CD4-positive, alpha-beta T cell treated with Interleukin-4 for 4 hours (primary cell): ENCODE data around the gene EPGN.
A peak's percentile ranks its signal among the peaks of the same experiment; 100 is the strongest.
"Not testable (repeated sequence)": the region's sequence is repeated elsewhere in the genome, so short reads cannot be mapped to it uniquely, and the experiment has no call there.

Experiments used
- DNase-seq: peaks from one replicate; pipeline ENCODE4 v3.0.0-alpha.2; 2020

EPGN gene

DNA sequence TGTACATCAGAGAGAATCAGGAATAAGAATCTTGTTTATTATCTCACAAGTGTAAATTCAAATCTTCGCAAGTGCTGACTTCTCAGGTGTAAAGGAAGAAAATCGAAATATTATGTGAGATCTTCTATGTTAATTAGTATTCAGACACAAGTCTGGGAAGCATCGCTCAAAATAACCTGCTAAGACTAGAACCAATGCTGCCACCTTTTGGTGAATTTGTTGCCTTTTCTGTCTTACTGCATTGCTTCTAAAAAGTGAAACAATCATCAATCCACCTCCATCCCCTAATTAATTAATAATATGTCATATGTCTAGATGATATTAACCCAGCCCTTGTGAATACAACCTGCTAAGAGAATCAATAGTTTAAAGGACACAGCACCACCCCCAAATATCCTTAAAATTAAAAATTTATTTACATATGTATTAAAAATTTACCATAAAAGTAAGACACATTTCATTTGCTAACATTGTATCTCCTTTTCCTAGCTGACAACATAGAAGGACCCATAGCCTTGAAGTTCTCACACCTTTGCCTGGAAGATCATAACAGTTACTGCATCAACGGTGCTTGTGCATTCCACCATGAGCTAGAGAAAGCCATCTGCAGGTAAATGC, 3.5 kb downstream of the EPGN start:
- DNase-seq: peak; percentile 33

DNA sequence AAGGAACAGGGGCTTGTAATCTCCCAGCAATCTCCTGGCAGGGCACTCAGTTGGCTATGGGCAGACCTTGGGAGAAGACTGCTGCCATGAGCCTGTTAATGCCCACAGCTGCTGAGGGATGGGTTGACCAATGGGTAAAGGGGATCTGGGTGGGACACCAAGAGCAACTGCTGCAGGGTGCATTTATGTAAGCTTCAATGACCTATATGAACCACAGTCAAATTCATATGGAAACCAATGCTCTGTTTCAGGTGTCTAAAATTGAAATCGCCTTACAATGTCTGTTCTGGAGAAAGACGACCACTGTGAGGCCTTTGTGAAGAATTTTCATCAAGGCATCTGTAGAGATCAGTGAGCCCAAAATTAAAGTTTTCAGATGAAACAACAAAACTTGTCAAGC, 6.1 kb downstream of the EPGN start:
- DNase-seq: no peak

DNA sequence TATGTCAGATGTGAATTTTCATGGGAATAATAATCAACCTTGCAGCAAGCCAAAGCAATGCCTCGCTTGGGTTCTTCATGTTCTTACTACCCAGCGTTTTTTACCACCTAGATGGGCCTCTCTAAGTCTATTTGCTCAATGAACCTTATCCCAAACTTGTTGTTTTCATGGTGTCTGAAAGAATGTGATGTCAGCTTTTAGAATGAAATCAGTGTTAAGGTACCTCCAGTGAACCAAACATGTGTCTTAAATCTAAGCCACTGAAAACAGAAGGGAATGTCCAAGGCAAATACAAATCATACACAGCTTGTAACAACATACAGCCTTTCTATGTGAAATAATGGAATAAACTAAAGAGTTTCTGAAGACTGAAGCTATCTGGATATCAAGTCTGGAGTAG, 6.7 kb downstream of the EPGN start:
- no peak for DNase-seq

DNA sequence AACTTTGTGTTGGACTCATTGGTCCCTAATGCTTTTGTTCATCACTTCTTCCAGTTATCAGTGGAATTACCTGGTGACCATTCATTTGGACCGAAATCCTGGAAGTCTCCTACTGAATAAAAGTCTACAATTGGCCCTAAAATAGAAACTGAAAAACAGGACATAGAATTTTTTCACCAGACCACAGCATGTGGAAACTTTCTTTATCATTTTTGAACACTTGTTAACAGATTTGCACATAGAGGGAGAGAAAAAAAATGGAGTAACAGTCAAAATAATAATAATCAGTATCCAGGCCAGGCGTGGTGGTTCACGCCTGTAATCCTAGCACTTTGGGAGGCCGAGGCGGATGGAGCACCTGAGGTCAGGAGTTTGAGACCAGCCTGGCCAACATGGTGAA, 7.1 kb downstream of the EPGN start:
- DNase-seq: no peak

DNA sequence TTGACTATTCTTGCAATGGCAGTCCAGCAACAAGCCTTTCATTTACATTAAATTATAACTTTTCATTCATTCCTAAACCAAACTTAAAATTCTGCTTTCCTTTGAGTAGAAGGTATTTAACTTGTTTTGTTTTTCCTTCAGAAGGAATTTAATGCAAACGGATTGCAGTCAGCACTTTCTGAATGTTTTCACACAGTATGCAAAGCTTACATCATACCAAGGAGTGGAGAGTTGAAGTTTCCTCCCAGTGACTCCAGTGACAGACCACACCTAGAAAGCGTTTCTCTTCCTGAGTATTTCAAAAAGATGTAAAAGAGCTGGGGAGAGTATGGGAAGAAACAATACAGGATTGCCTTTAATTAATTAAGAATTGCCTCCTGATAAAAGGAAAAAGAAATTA, 8.1 kb downstream of the EPGN start:
- no peak for DNase-seq

DNA sequence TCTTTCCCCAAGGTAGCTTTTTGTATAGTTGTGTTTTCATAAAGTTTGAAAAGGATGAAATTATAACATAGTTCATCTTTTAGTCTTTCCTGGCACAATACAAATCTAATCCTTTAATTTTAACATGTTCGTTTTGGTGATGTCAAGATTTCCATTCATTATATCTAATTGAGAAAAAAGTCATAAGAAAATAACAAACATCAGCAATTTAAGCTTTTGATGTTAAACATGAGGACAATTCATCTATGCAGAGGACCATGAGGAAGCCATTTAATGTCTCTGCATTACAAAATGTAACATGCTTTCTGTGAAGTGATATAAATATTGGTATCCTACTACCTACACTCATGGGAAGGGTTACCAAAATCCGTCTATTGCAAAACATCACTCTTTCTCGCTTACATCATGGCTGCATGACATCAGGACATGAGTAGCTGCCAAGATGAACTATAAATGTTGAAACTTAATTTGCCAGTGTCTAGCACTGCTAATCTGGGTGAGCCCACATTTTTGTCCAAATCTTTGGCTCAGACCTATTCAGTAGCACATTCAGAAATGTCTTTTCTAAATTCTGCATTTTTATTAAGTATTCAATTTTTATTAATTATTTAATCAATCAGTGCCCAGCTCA, 9.5 kb downstream of the EPGN start:
- no peak for DNase-seq

DNA sequence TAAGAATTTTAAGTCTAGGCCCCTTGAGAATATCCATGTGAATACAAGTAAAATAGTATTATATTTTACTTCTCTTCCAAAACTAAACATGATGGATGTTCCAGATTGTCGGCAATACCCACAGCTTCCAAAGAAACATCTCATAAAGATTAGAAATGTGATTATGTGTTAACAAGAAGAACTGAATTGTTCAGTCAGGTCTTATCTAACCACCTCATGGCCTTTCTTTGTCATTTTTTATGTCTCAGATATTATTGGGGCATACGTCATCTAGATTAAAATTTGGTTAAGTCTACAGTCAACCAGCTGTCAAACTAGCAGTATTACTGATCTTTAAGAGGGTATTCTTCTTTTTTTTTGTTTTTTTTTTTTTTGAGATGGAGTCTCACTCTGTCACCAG, 10.0 kb downstream of the EPGN start:
- DNase-seq: no peak

DNA sequence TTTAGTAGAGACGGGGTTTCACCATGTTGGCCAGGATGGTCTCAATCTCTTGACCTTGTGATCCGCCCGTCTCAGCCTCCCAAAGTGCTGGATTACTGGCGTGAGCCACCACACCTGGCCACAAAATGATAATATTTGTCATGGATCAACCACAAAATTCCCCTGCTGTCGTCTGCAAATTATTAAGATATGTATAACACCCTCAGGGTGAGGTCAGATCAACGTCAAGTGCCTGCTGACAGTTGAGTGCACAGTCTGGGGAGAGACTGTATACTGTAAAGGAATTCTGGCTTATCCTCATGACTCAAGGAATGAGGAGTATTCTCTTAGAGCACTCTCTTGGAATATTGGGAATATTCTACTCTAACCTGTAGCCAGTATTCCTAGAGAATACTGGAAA, 11.2 kb downstream of the EPGN start:
- no peak for DNase-seq

DNA sequence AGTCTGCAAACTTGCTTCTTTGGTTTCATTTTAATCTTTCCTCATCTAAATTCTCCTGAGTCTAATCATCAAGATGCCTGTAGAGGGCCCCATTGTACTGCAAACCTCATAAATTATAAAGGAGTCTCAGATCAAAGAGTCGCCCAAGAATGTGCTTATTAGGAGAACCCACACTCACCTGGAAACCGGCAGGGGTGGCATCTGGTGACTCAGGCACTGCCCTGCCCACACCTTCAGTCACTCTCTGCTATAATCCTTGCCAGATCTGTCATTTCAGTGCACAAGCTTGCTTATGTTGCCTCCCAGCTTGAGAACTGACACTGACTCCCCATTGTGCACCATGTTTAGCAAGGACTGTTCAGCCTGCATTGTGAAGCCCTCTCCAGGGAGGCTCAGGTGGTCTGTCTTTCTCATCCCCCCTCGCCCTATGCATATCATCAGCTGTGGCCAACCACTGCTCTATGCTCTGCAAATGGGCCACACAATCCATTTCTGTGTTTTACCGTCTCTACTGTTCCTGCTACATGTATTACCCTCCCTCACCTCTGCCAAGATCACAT, 12.4 kb downstream of the EPGN start:
- peak; percentile 19 for DNase-seq

DNA sequence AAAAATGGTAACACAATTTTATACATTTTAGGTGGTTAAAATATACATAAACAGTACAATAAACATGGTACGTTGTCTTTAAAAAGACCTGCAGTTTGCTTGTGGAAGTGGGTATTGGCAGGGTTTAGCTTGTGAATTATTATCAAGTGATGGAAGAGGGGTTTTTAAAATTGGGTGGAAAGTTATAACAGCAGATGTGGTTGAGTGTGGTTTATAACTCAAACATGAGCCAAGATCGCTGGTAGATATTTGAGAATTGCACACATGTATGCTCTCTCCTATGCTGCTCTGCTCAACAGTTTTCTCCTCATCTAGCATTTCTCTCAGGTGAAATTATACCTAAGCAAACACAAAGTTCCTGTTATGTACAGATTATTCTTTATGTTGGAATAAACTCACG, 14.0 kb downstream of the EPGN start:
- no peak for DNase-seq

DNA sequence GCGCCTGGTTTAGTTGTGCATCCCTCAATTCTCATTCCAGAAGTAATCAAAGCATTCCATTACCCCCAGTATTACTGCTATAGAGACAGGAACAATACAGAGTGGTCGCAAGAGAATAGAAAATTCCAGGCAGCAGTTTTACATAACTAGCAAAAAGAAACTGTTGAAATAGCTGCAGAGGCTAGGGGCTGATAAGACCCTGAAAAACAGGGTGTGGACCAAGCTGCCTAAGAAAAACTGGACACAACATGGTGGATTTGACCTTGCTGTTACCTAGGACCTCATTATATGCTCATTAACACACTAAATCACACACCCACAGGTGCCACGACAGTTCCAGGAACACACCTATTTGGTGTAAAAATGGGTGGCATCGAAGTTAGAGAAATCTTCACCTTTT, 15.4 kb downstream of the EPGN start:
- DNase-seq: no peak

DNA sequence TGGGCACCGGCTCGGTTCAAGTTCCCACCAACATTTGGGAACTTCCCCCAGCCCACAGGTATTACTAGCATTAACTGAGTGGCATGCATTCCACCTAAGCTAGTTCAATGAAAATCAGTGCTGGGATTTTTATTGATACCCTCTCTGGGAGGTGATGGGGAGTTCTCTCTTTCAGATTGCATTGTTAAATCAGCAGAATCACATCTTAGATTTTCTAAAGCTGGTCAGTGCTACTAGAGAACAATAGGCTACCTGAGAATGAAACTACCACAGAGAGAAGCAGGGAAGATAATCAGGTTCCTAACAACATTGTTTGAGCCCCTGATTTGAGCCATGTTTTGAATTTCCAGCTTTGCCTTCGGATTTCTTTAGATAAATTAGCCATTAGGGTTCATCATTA, 16.0 kb downstream of the EPGN start:
- no peak for DNase-seq

DNA sequence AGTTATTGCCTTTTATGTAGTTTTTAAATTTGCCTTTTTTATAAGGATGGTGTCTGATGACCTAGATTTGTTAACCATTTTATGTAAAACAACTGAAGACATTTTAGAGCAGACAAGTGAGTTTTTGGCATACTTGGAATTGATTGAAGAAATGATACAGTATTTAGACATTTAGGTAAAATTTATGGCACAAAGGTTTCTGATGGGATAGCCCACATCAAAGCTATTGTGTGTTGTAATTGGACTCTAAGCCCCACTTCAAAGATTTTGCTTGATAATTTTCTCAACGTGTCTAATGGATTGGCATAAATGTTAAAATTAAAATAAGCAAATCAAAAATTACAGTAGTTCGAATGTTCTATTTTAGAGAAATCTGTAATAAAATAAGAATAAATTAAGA, 17.6 kb downstream of the EPGN start:
- DNase-seq: no peak

DNA sequence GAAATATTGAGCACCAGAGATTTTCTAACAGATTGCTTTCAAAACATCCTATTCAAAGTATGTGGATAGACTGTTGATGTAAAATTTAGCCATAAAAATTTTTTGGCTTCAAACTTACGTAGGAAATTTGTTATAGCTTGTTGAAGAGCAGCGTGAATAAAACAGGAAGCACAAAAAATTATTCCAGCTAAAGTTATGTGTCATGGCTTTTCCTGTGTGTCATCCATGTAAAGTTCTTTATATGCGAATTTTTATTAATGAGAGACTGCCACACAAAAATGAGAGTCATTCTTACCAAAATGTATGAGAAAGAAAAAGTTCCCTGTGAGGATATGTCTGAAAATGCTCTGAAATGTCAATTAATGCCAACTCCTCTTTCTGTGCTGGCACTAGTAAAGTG, 19.5 kb downstream of the EPGN start:
- DNase-seq: no peak

DNA sequence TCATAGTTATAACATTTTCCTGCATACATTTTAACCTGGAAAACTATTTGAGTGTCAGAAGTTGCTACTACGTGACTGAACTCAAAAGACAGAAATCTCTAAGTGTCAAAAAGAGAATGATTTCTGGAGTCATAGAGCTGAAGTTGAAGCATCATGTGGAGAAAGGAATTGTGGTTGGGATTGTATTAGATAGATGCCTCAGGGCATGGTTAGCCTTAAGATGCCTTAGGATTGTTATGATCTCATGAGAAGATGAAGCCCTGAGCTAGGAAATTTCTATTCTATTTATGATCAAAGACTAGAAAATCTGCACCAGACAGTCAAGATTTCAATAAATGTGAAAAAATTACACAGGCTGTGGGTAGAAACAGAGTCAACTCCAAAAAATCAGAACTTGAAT, 20.2 kb downstream of the EPGN start:
- no peak for DNase-seq

DNA sequence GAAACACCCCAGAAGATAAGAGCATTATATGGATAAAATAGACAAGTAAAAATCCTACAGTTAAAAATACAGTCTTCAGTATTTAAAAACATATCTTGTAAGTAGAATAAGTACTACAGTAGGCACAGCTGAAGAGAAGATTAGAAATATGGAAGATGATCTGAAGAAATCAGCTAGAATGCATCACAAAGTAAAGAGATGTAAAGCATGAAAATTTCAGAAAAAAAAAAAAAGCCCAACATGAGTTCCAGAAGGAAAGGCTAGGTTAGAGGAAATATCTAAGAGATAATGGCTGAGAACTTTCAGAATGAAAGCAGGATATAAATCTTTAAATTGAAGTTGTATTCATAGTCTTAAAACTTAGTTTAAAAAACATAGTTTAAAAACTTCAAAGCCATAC, 21.0 kb downstream of the EPGN start:
- DNase-seq: no peak

DNA sequence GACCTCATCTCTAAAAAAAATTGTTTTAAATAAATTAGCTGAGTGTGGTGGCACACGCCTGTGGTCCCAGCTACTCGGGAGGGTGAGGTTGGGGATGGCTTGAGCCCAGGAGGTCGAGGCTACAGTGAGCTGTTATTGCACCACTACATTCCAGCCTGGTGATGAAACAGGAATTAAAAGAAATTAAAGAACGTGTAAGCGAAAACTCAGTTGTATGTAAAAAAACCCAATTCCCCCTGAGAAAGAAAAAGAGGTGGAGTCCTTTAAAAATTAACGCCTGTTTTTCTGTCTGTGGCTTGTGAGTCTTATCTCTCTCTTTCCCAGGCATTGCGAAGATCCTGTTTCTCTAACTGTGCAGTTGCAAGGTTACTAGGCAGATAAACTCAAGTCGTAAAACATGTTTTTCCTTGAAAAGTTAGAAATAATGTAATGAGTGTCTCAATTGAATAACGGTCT, 22.1 kb downstream of the EPGN start:
- DNase-seq: no peak

DNA sequence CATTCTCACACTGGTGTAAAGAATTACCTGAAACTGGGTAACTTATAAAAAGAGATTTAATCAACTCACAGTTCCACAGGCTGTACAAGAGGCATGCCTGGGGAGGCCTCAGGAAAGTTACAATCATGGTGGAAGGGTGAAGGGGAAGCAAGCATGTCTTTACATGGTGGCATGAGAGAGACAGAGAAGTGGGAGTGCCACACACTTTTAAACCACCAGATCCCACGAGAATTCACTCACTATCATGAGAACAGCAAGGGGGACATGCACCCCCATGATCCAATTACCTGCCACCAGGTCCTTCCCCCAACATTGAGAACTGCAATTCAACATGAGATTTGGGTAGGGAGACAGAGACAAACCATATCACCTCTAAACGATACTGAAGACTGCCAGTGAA, 23.0 kb downstream of the EPGN start:
- no peak for DNase-seq

DNA sequence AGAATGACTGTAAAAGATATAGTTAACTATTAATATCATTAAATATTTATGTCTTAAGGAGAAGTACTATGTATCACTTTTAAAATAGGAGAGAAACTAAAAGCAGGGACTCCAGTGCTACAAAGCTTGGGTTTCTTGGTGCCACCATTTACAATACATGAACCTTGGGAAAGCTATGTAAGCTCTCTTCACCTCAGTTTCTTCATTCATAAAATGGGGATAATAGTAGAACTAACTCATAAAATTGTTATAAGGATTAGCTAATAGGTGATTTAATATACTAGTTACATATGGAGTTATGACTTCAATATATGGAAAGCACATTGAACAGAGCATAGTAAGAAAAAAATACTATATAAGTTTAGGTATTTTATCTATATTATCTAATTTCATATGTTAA, 23.7 kb downstream of the EPGN start:
- DNase-seq: no peak

DNA sequence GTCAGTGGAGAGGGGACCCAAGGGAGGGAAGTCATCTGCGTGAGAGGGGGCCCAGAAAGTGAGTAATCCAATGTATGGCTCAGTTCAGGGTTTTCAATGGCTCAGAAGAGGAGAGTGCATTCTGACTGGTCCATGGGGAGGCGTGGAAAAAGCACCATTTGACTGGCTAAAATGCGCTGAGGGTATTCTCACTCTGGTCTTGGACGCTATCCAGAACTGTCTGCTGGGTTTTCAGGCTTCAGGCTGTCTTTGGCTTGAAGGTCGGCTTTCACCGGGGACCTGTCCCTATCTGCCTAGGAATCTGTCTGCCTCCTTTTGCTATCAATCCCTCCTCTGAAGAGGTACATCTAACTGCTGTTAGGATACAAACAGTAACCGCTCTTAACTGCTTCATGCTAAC, 26.4 kb downstream of the EPGN start:
- no peak for DNase-seq

DNA sequence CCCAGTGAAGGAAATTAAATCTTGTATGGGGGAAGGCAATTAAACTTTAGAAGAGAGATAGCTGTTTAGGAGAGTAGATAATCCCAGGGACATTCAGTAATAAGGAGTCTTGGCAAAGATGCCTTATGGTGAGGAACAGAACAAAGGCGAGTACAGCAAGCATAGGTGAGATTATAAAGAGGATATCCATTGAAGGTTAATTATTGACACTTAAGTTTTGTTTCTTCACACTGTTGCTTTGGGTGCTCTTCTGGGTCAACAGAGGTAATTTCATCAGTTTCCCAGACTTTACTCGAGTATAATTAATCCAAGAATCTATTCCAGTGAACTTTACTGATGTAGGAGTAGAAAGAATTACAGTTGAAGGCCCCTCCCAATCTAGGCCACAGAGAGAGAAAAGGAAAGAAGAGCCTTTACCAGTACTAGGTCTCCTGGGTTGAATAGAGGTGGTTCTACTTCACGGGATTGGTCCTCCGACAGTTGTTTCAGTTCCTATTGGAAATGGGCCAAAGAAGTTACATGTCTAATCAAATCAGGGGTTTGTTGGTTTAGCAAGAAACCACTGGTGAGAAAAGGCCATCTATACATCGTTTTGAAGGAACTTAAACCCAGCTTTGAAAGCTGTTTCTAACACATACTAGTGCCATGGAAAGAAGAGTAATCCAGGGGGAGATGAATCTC, 27.2 kb downstream of the EPGN start:
- peak; percentile 13 for DNase-seq

DNA sequence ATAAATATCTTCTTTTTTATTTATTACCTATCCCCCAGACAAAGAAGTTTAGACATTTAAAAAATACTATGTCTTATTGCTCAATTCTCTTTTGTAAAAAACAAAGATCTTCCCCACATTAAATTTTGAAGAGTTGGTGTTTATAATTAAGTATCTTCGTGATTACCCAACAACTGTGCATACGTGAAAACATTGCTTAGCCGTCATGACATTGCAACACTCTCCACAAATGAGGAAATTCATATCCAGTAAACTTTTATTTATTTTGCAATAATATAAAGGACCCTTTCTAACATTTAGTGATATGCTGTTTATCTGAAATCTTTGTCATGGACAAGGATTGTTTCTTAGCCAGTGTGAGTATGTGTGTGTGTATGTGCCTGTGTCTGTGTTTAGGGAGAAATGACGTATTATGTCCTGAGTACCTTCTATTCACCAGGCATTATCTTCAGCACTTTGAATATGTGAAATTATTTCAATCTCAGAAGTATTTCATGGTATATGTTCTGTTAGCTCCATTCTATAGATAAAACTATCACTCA, 30.6 kb downstream of the EPGN start:
- DNase-seq: no peak

DNA sequence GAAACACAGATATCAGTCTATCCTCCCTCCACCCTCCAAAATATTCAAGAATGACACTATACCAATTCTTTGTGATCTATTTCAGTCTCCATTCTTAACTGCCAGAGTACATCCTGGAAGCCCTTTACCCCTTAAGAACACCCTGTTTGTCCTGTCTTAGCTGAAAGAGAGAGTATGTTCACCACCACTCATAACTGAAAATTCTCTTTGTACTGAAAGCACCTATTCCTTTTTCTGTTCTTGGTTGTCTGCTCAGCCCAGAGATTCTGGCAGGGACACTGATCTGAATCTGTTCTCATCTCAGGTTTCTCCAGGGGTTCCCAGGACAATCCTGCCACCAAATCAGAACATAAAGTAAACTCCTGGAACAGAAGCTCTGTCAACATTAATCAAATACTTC, 31.2 kb downstream of the EPGN start:
- DNase-seq: no peak

DNA sequence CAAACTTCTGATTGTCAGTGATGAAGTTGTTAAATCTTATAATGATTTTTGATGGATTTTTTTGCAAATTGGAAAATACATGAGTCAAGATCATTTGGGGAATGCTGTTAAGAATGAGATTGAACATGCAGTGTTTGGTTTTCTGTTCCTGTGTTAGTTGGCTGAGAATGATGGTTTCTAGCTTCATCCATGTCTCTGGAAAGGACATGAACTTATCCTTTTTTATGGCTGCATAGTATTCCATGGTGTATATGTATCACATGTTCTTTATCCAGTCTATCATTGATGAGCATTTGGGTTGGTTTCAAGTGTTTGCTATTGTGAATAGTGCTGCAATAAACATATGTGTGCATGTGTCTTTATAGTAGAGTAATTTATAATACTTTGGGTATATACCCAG, 32.2 kb downstream of the EPGN start:
- not testable (repeated sequence) for DNase-seq
